Brain pericyte (primary cell): ENCODE data around the gene CDH5.

Source experiments
- DNase-seq: peaks from one replicate; pipeline ENCODE4 v3.0.0-alpha.2; 2012; ENCODE audit warnings: low read depth, low spot score

CDH5 gene

GRCh38 chr16:66353055-66353454 lies 13.4 kb upstream of the CDH5 start:
- no peak for DNase-seq

DNA sequence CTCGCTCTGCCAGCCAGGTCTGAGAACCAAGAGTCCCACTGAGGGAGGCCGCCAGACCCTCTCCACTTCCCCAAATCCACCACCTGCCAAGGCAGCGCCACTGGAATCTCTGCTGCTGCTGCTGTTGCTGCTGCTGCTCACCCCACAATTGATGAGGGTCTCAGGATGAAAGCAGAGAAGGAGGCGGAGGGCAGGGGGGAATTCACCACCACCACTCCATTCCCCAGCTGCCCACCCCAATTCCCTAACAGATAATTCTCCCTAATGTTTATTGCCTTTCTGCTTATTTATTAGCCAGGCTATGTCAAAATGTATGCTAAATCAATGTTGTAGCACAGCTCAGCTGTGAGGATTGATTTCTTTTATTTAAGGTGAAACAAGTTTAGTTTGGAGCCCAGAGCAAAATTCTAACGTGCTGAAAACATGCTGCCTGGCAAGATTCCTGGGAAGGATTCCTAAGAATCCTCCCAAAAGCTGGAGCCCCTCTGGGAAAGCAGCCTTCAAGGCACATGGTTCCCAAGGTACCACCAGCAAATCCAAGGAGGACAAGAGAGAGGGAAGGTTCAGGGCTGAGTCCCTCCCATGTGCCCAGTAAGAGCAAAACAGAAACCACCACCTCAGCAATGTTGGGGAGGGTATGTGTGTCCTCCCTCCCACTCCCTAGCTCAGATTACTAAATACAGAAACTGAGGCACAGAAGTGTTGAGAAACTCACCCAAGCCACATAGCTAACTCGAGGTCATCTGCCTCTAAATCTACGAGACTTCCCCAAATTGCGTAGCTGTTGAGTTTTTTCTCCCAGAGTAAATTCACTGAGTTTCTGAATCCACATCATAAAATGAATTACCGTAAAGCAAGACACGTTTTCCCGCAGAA lies 12.2 kb upstream of the CDH5 start:
- DNase-seq: no peak

DNA sequence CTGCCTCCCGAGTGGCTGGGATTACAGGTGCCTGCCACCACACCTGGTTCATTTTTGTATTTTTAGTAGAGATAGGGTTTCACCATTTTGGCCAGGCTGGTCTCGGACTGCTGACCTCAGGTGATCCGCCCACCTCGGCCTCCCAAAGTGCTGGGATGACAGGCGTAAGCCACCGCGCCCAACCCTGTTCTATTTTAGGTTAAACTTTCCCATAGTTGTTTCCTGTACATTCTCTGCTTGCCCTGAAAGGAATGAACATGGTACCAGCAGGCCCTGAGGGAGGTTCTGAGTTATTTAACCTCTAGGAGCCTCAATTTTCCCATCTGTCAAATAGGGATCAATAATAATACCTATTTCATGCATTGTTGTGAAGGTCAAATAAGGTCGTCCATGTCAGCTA lies 11.0 kb upstream of the CDH5 start:
- DNase-seq: no peak

DNA sequence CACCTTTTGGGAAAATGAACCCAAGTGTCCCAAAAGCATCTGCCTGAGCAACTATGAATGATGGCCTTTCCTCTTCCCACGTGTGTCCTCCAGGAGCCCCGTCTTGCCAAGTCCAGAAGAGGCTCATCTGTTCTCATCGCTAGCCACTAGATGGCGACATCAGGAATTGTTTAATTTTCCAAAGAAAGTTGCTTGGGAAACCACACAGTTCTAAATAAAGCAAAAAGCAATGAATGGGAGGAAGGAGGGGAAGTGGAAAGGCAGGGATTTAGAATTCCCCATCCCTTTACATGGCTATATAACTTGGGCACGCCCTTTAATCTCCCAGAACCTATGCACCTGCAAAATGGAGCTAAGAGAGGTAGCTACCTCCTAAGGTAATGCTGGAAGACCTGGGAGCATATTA lies 9.0 kb upstream of the CDH5 start:
- DNase-seq: no peak

- DNase-seq: no peak
These were observed 8.3 kb upstream of the CDH5 start for GRCh38 chr16:66358231-66358630.

- DNase-seq: no peak
These were observed 7.5 kb upstream of the CDH5 start for GRCh38 chr16:66359012-66359411.

DNA sequence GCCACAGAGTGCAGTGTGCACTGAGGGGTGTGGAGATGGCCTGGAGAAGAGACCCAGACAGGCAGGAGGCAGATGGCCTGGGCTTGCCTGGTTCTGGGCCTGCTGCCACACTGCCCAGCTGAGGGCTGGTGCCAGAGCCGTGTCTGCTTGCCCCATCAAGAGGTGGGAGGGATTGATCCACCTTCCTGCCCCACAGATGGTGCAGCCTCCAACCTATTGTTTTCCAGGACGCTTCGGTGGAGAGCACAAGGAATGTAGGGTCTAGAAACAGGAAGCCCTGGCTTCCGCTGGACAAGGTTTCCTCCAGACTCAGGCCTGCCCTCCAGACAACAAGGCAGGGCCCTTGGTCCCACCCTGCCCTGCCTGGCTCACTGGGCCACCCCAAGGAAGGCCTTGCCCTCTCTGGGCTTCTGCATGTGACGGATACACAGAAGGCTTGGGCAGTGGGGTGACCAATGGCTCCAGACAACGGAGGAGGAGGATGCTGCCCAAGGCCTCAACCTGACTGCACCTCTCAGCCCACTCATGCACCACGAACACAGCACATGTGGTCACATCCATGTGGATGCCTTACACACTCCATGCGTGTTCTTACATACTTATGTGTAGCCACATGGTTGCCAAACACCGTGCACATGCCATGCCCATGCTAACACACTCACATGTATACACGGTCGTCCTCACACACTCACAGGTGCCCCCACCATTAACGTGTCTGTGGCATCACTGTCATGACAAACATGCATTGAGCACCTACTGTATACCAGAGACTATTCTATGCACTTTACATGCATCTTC lies 6.5 kb upstream of the CDH5 start:
- no peak for DNase-seq

DNA sequence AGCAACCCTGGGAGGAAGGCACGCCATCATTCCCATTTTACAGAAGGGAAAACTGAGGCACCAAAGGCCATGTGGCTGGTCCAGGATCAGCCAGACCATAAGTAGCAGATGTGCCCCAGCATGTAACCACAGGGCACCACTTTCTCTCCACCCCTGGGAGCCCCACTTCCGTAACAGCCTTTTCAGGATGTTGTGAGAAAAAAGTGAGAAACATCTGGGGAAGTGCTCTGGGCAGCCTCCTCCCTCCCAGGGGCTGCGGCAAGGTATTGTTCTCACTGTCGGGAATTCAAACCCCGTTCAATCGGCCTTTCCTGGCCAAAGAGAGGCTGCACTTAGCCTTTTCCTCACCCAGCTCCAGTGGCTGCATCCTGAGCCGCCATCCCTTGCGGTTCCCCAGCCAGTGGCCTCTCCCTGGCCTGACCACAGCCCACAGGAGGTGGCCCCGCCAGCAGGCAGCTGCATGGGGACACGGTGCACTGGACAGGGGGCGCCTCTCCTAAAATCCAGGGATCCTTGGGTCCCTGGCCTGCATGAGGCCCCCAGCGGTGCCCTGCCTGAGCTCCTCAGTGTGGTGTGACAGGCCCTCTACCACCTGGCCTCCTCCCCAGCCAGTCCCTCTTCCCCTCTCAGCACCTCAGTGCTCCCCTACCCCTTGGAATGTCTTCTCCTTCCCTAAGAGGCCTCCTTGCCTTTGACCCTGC lies 5.7 kb upstream of the CDH5 start:
- no peak for DNase-seq

DNA sequence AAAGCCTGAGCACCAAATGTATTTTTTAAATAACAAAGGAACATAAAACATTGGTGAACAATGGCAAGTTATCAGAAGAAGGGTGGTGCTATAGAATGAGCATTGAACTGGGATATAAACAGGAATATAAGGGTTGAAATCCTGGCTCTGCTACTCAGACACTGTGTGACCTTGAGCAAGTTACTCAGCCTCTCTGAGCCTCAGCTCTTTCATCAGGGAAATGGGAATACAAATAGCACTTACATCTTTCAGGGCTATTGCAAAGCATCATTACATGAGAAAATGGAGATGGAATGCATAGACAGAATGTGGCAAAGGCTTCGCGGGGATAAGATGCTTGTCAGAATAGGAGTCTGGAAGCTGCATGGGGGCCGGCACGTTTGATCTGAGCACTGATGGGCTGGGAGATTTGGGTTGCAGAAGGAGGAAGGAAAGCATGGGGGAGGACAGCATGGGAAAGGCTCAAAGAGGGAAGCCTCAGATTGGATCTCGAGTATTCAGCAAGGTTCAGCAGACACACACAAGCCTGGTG lies 4.8 kb upstream of the CDH5 start:
- no peak for DNase-seq

- DNase-seq: no peak
These were observed 3.2 kb upstream of the CDH5 start for GRCh38 chr16:66363211-66363777.

DNA sequence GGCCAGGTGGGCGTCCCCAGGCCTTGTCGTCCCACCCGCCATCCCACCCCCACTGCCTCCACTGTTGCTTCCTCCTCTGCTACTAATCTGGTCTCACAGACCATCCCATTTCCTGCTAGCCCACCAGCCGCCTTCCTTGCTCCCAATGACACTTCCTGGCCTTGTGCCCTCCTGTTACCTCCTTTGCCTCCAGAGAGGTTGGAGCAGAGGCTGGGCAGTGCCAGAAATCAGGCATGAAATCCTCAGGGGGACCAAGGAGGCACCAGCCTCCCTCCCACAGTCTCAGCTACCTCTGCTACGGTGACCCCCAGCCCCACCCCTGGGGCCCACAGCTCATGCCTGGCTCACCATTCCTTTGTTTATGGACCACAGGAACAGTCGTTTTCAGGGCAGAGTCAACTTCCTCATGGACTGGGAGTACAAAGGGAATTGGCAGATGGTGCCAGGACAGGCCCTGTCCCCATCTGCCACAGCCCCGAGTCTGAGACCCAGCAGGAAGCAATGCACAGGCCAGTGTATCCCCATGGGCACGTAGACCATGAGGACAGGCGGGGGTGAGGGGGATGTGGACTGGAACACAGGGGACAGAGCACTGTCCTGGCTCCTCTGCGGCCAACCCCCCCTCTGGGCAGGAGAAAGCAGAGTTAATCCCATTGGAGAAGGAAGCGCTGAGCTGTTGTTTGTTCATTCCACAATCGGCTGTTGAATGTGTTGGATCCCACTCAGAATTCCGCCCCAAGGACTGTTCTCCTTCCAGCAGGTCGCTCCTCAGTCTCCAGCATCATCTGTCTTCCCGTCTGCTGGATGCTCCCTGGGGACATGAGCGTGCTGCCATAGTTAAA lies 2.2 kb upstream of the CDH5 start:
- no peak for DNase-seq

DNA sequence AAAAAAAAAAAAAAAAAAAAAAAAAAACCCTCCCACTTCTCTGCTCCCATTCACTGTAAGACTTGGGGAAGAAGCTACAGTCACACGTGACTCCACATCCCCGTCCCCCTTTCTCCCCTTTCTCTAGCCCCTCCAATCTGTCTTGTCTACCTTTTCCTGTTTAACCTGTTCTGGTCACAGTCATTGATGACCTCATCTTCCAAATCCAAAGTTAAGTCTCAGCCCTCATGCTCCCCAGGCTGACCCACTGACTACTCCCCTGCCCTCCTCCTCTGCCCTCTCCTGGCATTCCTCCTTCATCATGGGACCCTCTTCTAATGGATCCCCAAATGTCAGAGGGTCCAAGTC lies 1.6 kb upstream of the CDH5 start:
- no peak for DNase-seq

DNA sequence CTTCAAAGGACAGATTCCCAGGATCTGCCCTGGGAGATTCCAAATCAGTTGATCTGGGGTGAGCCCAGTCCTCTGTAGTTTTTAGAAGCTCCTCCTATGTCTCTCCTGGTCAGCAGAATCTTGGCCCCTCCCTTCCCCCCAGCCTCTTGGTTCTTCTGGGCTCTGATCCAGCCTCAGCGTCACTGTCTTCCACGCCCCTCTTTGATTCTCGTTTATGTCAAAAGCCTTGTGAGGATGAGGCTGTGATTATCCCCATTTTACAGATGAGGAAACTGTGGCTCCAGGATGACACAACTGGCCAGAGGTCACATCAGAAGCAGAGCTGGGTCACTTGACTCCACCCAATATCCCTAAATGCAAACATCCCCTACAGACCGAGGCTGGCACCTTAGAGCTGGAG lies 840 bp upstream of the CDH5 start:
- DNase-seq: no peak

GRCh38 chr16:66367968-66368891 lies 1.7 kb downstream of the CDH5 start:
- DNase-seq: no peak

DNA sequence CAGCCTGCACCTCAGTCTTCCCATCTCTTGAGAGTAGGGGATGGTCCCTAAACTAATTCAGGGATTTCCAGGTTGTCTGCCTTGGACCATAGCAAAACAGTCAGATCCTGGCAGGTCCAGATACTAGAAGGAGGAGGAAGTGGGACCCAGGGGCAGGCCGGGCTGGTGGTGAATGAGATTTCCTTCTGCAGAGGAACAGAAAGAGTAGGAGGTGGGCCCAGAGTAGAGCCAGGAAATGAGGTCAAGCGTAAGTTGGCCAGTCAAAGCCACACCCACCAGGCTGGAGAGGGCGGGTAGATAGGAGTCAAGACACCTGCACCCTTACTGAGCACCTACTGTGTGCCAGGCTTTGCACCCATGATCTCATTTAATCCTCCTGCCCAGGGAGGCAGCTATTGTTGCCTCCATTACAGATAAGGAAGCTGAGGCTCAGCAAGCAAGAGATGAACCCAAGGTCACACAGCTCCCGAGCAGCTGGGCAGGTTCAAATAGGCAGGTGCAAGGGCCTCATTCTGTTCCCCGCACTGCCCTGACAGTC lies 2.6 kb downstream of the CDH5 start:
- DNase-seq: no peak

- no peak for DNase-seq
These were observed 4.5 kb downstream of the CDH5 start for GRCh38 chr16:66370786-66371684.

GRCh38 chr16:66372078-66372897 lies 5.8 kb downstream of the CDH5 start:
- DNase-seq: no peak

DNA sequence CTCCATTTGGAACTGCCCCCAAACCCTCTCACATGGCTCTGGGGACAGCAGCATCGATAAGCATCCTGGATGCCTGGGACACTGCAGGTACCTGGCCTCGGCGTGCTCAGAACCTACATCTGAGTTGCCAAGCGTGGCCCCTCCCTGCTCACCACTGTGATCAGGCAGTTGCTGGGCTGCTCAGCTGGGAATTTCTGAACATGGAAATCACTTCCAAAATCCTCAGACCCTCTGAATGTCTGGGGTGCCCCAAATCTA lies 6.3 kb downstream of the CDH5 start:
- DNase-seq: no peak
